OCI-LY7 (cell line): ENCODE data around the gene COL9A3. TPM values are rescaled to one million over a fixed set of nuclear protein-coding genes. Genes with fewer than 3 reads are reported as not detected.

Source experiments
- BruUV-seq: library from RNA; stranded (reverse); fragments of 400-500 nt; replicated peaks from 2 replicates; lab custom pipeline; 2021; lab: Mats Ljungman, UMichigan
- CTCF ChIA-PET: fragments of 300-600 bp; sonication (Branson Sonifier 250); formaldehyde crosslinking; loops from one replicate; lab custom pipeline; 2022; ENCODE audit warnings: antibody characterized with exemption; ENCODE audit not compliant: unreplicated experiment; lab: Charles Lee
- POLR2A ChIA-PET: fragments of 300-600 bp; sonication (Branson Sonifier 250); formaldehyde crosslinking; loops from one replicate; lab custom pipeline; 2022; ENCODE audit warnings: antibody characterized with exemption; lab: Charles Lee
- DNase-seq: peaks from one replicate; pipeline ENCODE4 v3.0.0-alpha.2; 2015; ENCODE audit warnings: low spot score
- H2AFZ ChIP-seq: fragments of 200-600 bp; sonication (generic), shearing (Covaris generic); 2 replicates; pipeline ENCODE4 v1.6.1; 2014; ENCODE audit warnings: mild to moderate bottlenecking, antibody characterized with exemption, low read length, moderate library complexity
- H3K27ac ChIP-seq: fragments of 200-600 bp; sonication (generic); 2 replicates; pipeline ENCODE4 v1.5.1; 2014; ENCODE audit warnings: mixed run types, low read depth, mild to moderate bottlenecking, moderate library complexity, low read length, inconsistent platforms; ENCODE audit not compliant: poor library complexity, severe bottlenecking
- H3K36me3 ChIP-seq: fragments of 200-600 bp; sonication (generic); 2 replicates; pipeline ENCODE4 v1.6.1; 2014; ENCODE audit warnings: mild to moderate bottlenecking, antibody characterized with exemption, low read length, moderate library complexity, mixed read lengths; ENCODE audit not compliant: insufficient read depth
- H3K4me1 ChIP-seq: fragments of 200-600 bp; sonication (generic); 2 replicates; pipeline ENCODE4 v1.5.1; 2014; ENCODE audit warnings: mild to moderate bottlenecking, low read length; ENCODE audit not compliant: insufficient read depth, poor library complexity, severe bottlenecking
- H3K4me2 ChIP-seq: fragments of 200-600 bp; sonication (generic); 2 replicates; pipeline ENCODE4 v1.6.1; 2014; ENCODE audit warnings: mild to moderate bottlenecking, low read length
- H3K4me3 ChIP-seq: fragments of 200-600 bp; sonication (generic); 2 replicates; pipeline ENCODE4 v1.5.1; 2014; ENCODE audit warnings: mild to moderate bottlenecking, low read depth, low read length; ENCODE audit not compliant: poor library complexity, severe bottlenecking
- H3K79me2 ChIP-seq: fragments of 200-600 bp; sonication (generic); 2 replicates; pipeline ENCODE4 v1.6.1; 2016; ENCODE audit warnings: low read depth, mild to moderate bottlenecking, low read length, moderate library complexity, mixed read lengths; ENCODE audit not compliant: insufficient read depth
- H3K9me2 ChIP-seq: fragments of 200-600 bp; sonication (generic); 2 replicates; pipeline ENCODE4 v1.6.1; 2016; ENCODE audit warnings: mild to moderate bottlenecking, low read length, mixed read lengths; ENCODE audit not compliant: insufficient read depth
- H3K9me3 ChIP-seq: fragments of 200-600 bp; sonication (generic); 2 replicates; pipeline ENCODE4 v1.6.1; 2014; ENCODE audit warnings: mild to moderate bottlenecking, mixed run types, low read length, mixed read lengths
- H4K20me1 ChIP-seq: fragments of 200-600 bp; sonication (generic); 2 replicates; pipeline ENCODE4 v1.6.1; 2014; ENCODE audit warnings: mild to moderate bottlenecking, antibody characterized with exemption, low read length, moderate library complexity, mixed read lengths; ENCODE audit not compliant: insufficient read depth
- EZH2phosphoT487 ChIP-seq: fragments of 200-600 bp; sonication (generic); IDR thresholded peaks from 2 replicates; pipeline ENCODE4 v1.6.1; 2018; ENCODE audit warnings: low read depth, borderline replicate concordance, mild to moderate bottlenecking, mixed run types, antibody characterized with exemption, low read length, moderate library complexity, mixed read lengths
- intact Hi-C: fragments of 100-400 bp; cut with micrococcal nuclease; formaldehyde crosslinking; loops from one replicate; pipeline ENCODE4 v1.10.0; 2022; ENCODE audit not compliant: unreplicated experiment
- total RNA-seq, 2 experiments: library from RNA; depleted of rRNA in 1 of 2; stranded (reverse); fragments of >200 nt in 1 of 2; shearing (Covaris generic) in 1 of 2; gene quantifications; 2 replicates each; pipeline ENCODE4 v1.2.3, GENCODE V29; 2014 to 2022
- TF ChIP-seq, protein P1 (sequence below): fragments of 200-600 bp; sonication (generic); conservative IDR thresholded peaks from 2 replicates; pipeline ENCODE4 v1.5.1; 2014; ENCODE audit warnings: mild to moderate bottlenecking, antibody characterized with exemption, low read length, moderate library complexity, mixed read lengths

Gene COL9A3
- total RNA-seq, 2 experiments from 2014 or later: 1.7 to 5.2 TPM

DNA sequence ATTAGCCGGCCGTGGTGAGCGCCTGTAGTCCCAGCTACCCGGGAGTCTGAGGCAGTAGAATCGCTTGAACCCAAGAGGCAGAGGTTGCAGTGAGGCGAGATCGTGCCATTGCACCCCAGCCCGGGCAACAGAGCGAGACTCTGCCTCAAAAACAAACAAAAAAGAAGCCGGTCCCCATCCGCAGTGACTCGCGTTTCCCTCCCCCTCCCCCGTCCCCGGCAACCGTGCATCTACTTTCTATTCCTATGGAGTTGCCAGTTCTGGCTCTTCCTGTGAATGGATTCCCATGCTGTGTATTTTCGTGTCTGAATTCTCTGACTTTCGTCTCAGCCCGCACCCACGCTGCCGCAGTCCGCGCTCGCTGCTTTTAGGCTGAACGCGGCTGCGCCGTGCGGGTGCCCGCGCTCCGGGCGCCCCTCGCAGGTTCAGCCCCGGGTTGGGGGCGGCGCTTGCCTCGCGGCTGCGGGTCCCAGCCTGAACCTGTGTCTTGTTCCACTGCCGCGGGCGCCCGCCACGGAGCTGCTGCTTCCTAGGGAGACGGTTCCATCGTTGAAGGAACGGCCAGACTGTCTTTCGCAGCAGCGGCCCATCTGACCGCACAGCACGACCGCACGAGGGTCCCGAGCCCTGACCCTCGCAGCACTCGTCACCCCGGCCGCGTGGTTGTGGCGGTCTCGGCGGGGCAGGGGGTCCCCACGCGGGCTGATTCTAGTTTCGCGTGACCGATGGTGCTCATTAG, 21.7 kb upstream of the COL9A3 start:
- no TSS peak for BruUV-seq
- peak; percentile 67 for DNase-seq
- TF ChIP-seq, protein P1, sequence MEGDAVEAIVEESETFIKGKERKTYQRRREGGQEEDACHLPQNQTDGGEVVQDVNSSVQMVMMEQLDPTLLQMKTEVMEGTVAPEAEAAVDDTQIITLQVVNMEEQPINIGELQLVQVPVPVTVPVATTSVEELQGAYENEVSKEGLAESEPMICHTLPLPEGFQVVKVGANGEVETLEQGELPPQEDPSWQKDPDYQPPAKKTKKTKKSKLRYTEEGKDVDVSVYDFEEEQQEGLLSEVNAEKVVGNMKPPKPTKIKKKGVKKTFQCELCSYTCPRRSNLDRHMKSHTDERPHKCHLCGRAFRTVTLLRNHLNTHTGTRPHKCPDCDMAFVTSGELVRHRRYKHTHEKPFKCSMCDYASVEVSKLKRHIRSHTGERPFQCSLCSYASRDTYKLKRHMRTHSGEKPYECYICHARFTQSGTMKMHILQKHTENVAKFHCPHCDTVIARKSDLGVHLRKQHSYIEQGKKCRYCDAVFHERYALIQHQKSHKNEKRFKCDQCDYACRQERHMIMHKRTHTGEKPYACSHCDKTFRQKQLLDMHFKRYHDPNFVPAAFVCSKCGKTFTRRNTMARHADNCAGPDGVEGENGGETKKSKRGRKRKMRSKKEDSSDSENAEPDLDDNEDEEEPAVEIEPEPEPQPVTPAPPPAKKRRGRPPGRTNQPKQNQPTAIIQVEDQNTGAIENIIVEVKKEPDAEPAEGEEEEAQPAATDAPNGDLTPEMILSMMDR: no peak
- no peak for TF ChIP-seq EZH2phosphoT487
- Histone ChIP-seq H3K4me1 (peaks cover 47% of the 10 kb centered on the region), H4K20me1 (no peaks in the 10 kb centered on the region), H3K4me2 (peak overlapping the region; percentile 77), H3K27ac (peak overlapping the region; percentile 83), H2AFZ (peak overlapping the region; percentile 35; the same call in 1 of the 2 replicates), H3K9me3 (no peaks in the 10 kb centered on the region), H3K9me2 (no peaks in the 10 kb centered on the region), H3K36me3 (peaks cover 27% of the 10 kb centered on the region), H3K79me2 (peaks cover 8% of the 10 kb centered on the region; the same call in 1 of the 2 replicates), H3K4me3 (peak overlapping the region; percentile 78)
- ChIA-PET POLR2A (interaction anchor here (0.6 to 1.2 kb wide), 3 partner anchors 44 to 192 kb away, joined by 3 to 5 read pairs (median 4); partner anchors contain the start of gene SLCO4A1), CTCF (no interaction called here)
- intact Hi-C loops: no loop called here

DNA sequence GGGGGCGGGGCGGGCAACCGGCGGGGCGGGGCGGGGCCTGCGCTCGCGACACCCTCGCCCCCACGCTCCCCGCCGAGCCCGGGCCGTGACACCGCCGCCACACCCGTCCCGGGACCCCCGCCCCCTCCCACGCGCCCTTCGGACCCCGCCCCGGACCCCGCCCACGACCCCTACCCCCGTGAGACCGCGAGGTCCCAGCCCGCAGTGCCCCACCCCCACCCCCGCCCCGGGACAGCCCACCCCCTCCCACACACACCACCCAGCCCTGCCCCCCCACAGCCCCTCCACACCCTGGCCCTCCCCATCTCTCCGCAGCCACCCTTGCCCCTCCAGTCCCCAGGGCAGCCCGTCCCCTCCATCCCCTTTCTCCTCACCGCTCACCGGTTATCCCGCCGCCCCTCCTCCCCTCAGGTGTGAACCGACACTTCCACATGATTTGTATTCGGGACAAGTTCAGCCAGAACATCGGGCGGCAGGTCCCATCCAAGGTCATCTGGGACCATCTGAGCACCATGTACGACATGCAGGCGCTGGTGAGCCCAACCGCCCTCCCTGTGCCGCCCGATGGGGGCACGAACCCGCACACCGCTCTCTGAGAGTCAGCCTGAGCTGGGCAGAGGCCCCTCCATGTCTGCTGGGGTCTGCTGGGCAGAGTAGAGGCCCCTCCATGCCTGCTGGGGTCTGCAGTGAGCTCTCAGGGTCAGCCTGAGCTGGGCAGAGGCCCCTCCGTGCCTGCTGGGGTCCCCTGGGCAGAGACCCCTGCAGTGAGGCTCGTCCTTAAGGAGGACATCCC, 20.0 kb upstream of the COL9A3 start:
- Histone ChIP-seq H2AFZ (no peak overlapping the region), H3K9me2 (no peaks in the 10 kb centered on the region), H3K4me1 (peaks cover 43% of the 10 kb centered on the region), H3K27ac (peak overlapping the region; percentile 83), H3K4me3 (peak overlapping the region; percentile 78), H3K9me3 (no peaks in the 10 kb centered on the region), H3K79me2 (peaks cover 8% of the 10 kb centered on the region; the same call in 1 of the 2 replicates), H4K20me1 (no peaks in the 10 kb centered on the region), H3K4me2 (peak overlapping the region; percentile 92), H3K36me3 (peaks cover 42% of the 10 kb centered on the region)
- ChIA-PET CTCF (no interaction called here), POLR2A (interaction anchor here (1.0 kb wide), 1 partner anchor 11 kb away, joined by 3 read pairs; no protein-coding TSS in a partner anchor)
- no TSS peak for BruUV-seq
- no peak for TF ChIP-seq EZH2phosphoT487
- TF ChIP-seq, protein P1: no peak
- intact Hi-C loops: no loop called here
- no peak for DNase-seq
